Coronary artery (tissue), 2 donors: ENCODE measurements around the gene HTR4.
"Not testable (repeated sequence)": the region's sequence is repeated elsewhere in the genome, so short reads cannot be mapped to it uniquely, and the experiment has no call there.

Experiments used
- DNase-seq: peaks from one replicate; pipeline ENCODE4 v3.0.0-alpha.2; 2017; ENCODE audit warnings: low spot score
- H3K27ac ChIP-seq, 2 donors: fragments of 200-600 bp; sonication (generic); one replicate each; pipeline ENCODE4 v1.5.1; 2016 to 2019
- H3K4me3 ChIP-seq: fragments of 200-600 bp; sonication (generic); 2 replicates; pipeline ENCODE4 v1.5.1; 2016; ENCODE audit warnings: mild to moderate bottlenecking, moderate library complexity
- TF ChIP-seq, protein P1 (sequence below): fragments of 200-600 bp; sonication (generic); IDR thresholded peaks from one replicate; pipeline ENCODE4 v1.5.1; 2019; ENCODE audit warnings: antibody characterized with exemption

Gene HTR4

DNA sequence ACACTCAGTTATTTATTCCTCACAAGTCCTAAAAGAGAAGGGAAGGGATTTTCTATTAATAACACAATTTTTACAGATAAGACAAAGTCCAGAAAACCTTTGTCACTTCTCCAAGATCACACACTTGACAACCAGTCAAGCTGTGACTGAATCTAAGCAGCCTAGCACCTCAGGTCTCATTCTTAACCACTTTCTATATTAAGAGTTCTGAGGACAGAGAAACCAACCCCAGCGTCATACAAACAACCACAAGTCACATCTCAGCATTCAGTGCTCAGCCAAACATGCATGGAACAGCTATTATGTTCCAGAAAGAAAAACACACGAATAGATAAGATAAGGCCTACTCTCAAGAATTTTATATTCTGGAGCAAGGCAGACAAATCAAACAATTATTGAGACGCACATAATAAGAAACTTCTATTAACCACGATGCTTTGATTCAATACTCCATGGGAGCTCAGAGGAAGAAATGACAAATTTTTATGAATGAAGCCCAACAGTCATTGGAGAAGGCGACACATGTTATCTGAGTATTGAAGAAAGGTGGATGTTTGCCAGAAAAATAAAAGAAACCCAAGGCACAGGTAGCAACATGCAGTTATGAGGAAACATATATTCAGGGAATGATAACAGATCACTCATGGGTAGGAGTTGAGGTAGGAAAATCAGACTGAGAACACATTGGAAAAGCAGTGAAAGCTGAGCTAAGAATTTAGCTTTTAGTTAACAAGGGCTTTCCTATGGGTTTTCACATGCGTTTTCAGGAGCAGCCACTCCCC lies 113.1 kb downstream of the HTR4 start:
- DNase-seq, result no peak

GRCh38 chr5:148540647-148541046 lies 113.7 kb downstream of the HTR4 start:
- Histone ChIP-seq H3K27ac (peak overlapping the region in 1 of 2 donors; percentile 6), H3K4me3 (no peak overlapping the region)
- DNase-seq, result no peak
- TF ChIP-seq, protein P1, sequence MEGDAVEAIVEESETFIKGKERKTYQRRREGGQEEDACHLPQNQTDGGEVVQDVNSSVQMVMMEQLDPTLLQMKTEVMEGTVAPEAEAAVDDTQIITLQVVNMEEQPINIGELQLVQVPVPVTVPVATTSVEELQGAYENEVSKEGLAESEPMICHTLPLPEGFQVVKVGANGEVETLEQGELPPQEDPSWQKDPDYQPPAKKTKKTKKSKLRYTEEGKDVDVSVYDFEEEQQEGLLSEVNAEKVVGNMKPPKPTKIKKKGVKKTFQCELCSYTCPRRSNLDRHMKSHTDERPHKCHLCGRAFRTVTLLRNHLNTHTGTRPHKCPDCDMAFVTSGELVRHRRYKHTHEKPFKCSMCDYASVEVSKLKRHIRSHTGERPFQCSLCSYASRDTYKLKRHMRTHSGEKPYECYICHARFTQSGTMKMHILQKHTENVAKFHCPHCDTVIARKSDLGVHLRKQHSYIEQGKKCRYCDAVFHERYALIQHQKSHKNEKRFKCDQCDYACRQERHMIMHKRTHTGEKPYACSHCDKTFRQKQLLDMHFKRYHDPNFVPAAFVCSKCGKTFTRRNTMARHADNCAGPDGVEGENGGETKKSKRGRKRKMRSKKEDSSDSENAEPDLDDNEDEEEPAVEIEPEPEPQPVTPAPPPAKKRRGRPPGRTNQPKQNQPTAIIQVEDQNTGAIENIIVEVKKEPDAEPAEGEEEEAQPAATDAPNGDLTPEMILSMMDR, result no peak

More for the DNA sequence above, 113.1 kb downstream of the HTR4 start:
- TF ChIP-seq, protein P1, result no peak
- H3K27ac ChIP-seq, result peak overlapping the region in 1 of 2 donors; percentile 6
- H3K4me3 ChIP-seq, result no peak overlapping the region

GRCh38 chr5:148539851-148540250 lies 114.5 kb downstream of the HTR4 start:
- no peak overlapping the region for H3K4me3 ChIP-seq
- H3K27ac ChIP-seq, result no peak overlapping the region
- TF ChIP-seq, protein P1, result no peak
- no peak for DNase-seq

- H3K27ac ChIP-seq, result no peak overlapping the region
- no peak overlapping the region for H3K4me3 ChIP-seq
- TF ChIP-seq, protein P1, result no peak
- DNase-seq, result no peak
Measured at GRCh38 chr5:148535190-148535589, 119.1 kb downstream of the HTR4 start.

- H3K4me3 ChIP-seq, result no peak overlapping the region
- H3K27ac ChIP-seq, result no peak overlapping the region
- no peak for DNase-seq
- TF ChIP-seq, protein P1, result no peak
Measured at GRCh38 chr5:148532969-148533670, 121.2 kb downstream of the HTR4 start.

DNA sequence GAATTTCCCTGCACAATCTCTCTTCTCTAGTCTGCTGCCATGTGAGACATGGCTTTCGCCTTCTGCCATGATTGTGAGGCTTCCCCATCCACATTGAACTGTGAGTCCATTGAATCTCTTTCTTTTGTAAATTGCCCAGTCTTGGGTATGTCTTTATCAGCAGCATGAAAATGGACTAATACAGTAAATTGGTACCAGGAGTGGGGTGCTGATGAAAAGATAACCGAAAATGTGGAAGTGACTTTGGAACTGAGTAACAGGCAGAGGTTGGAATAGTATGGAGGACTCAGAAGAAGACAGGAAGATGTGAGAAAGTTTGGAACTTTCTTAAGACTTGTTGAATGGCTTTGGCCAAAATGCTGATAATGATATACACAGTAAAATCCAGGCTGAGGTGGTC lies 124.9 kb downstream of the HTR4 start:
- H3K4me3 ChIP-seq, H3K27ac ChIP-seq, DNase-seq: not testable (repeated sequence)

GRCh38 chr5:148524721-148525120 lies 129.6 kb downstream of the HTR4 start:
- DNase-seq, result no peak
- TF ChIP-seq, protein P1, result no peak
- Histone ChIP-seq H3K4me3 (no peak overlapping the region), H3K27ac (no peak overlapping the region)
